ENCODE data around the gene SESTD1. TPM values are rescaled to one million over a fixed set of nuclear protein-coding genes. Genes with fewer than 3 reads are reported as not detected.

The SESTD1 gene
- total and polyA plus RNA-seq, 2 of the 8 experiments (the other 6 are each of a cell fraction or from before 2014, with no cell fraction given): 5.2 to 49.6 TPM

GRCh38 chr2:179071810-179072355, 192.7 kb downstream of the SESTD1 start:
- FAIRE-seq: no peak
- ChIA-PET CTCF (ENCODE audit: partially characterized antibody) (interaction anchor here (0.6 kb wide), 1 partner anchor 181 kb away, joined by 3 read pairs; no protein-coding TSS in a partner anchor), POLR2A (ENCODE audit: partially characterized antibody) (no interaction called here)

More at GRCh38 chr2:179071810-179072355, 192.7 kb downstream of the SESTD1 start:
- H3K14ac ChIP-seq (ENCODE audit: insufficient read length): no peak overlapping the region
- H3K79me2 ChIP-seq (ENCODE audit: control insufficient read depth in 1 of 2, insufficient read depth in 2 of 2, low read length in 2 of 2): no peaks in the 10 kb centered on the region
- no peak overlapping the region for H3K23ac ChIP-seq (ENCODE audit: insufficient read length)
- H3K4me1 ChIP-seq (replicated peaks in 1 of 4; ENCODE audit: control insufficient read depth in 3 of 4, insufficient read depth in 4 of 4, low read length in 3 of 4): no peaks in the 10 kb centered on the region
- H3K27ac ChIP-seq (ENCODE audit: low read depth, low read length): no peak overlapping the region
- H2BK120ac ChIP-seq (replicated peaks; ENCODE audit: low read depth, low read length): no peak overlapping the region
- no peak for DNase-seq (ENCODE audit: low read depth in 1 of 2, low spot score in 2 of 2)
- H3K79me1 ChIP-seq (ENCODE audit: low read depth, low read length): no peaks in the 10 kb centered on the region
- no peak overlapping the region for H2AFZ ChIP-seq (ENCODE audit: low read length)
- no peak overlapping the region for H2BK15ac ChIP-seq (ENCODE audit: low read length)
- WGBS, 2 experiments (ENCODE audit: extremely low coverage in 1 of 2, insufficient coverage in 1 of 2, insufficient read length in 1 of 2, insufficient replicate concordance in 2 of 2, low coverage in 1 of 2, low lambda C conversion rate in 2 of 2, missing lambda C conversion rate in 1 of 2): 95% methylated on average over 3 of the region's 3 CpGs; no CpG with 5 or more reads in 1 of the 2 experiments
- no peak overlapping the region for H4K8ac ChIP-seq (ENCODE audit: extremely low read depth, insufficient read depth, low read length)
- H3K23me2 ChIP-seq (ENCODE audit: low read depth, low read length): 0 out of 2 replicates have a peak, but pooled peaks cover 2% of the 10 kb centered on the region
- H4K91ac ChIP-seq (replicated peaks; ENCODE audit: insufficient read length, low read length): no peak overlapping the region
- TF ChIP-seq RNF2 (IDR thresholded peaks at IDR 0.05; ENCODE audit: borderline replicate concordance, low read depth, low read length, missing control alignments, poor library complexity, severe bottlenecking): no peak
- no peak for TF ChIP-seq EZH2 (IDR thresholded peaks at IDR 0.05; ENCODE audit: low read depth, low read length, severe bottlenecking)
- no peak for TF ChIP-seq POLR2A (IDR thresholded peaks at IDR 0.05; ENCODE audit: control extremely low read depth in 1 of 2, low read depth in 2 of 2, low read length in 2 of 2)
- TF ChIP-seq TAF7 (optimal IDR thresholded peaks at IDR 0.05; ENCODE audit: borderline replicate concordance, low read depth, low read length): no peak
- no peak for TF ChIP-seq ZNF274 (IDR thresholded peaks at IDR 0.05; ENCODE audit: borderline replicate concordance, extremely low read depth, low read length)
- no peak for TF ChIP-seq BCL11A (IDR thresholded peaks at IDR 0.05; ENCODE audit: low read depth in 2 of 2, low read length in 2 of 2)
- no peak for TF ChIP-seq BRCA1 (IDR thresholded peaks at IDR 0.05; ENCODE audit: low read depth, low read length)
- no peak for TF ChIP-seq CBX8 (IDR thresholded peaks at IDR 0.05; ENCODE audit: borderline replicate concordance, low read depth, low read length)
- TF ChIP-seq POU5F1 (IDR thresholded peaks at IDR 0.05; ENCODE audit: low read depth, low read length): no peak
- no peaks in the 10 kb centered on the region for H3K36me3 ChIP-seq (ENCODE audit: control insufficient read depth in 2 of 4, insufficient read depth in 4 of 4, low read length in 3 of 4)
- H3K18ac ChIP-seq (ENCODE audit: extremely low read depth, low read length): no peak overlapping the region
- H2BK12ac ChIP-seq (ENCODE audit: low read depth, low read length): no peak overlapping the region
- no peak overlapping the region for H4K5ac ChIP-seq (ENCODE audit: insufficient read length, low read depth, low read length)
- no peak overlapping the region for H3K4me2 ChIP-seq (ENCODE audit: insufficient read depth in 1 of 2, low read depth in 2 of 2, low read length in 2 of 2)
- H2AK5ac ChIP-seq (ENCODE audit: low read depth, low read length): no peak overlapping the region
- H3K9ac ChIP-seq (replicated peaks in 1 of 4; ENCODE audit: extremely low read depth in 1 of 4, low read depth in 3 of 4, low read length in 3 of 4): no peak overlapping the region
- H3K27me3 ChIP-seq (replicated peaks in 1 of 4; ENCODE audit: control insufficient read depth in 3 of 4, extremely low read depth in 1 of 4, insufficient read depth in 3 of 4, low read length in 3 of 4): no peaks in the 10 kb centered on the region
- H3K4me3 ChIP-seq (ENCODE audit: extremely low read depth in 1 of 4, insufficient read depth in 2 of 4, low read depth in 3 of 4, low read length in 4 of 4): no peak overlapping the region
- no peak overlapping the region for H2BK5ac ChIP-seq (ENCODE audit: low read depth, low read length)
- peaks cover 6 to 7% of the 10 kb centered on the region in 2 experiments; a peak in 3 of 4 replicates for H3K9me3 ChIP-seq (ENCODE audit: insufficient read depth in 2 of 2, low read depth in 1 of 2, low read length in 1 of 2)
- no peak overlapping the region for H3K56ac ChIP-seq (replicated peaks; ENCODE audit: insufficient read length, low read depth, low read length)
- H2BK20ac ChIP-seq (ENCODE audit: low read length): no peak overlapping the region
- no peak overlapping the region for H3K4ac ChIP-seq (replicated peaks; ENCODE audit: insufficient read length, low read depth, low read length)
- H4K20me1 ChIP-seq (replicated peaks in 1 of 2; ENCODE audit: control insufficient read depth in 1 of 2, insufficient read depth in 2 of 2, low read length in 2 of 2): no peaks in the 10 kb centered on the region
